Nephron progenitor cell (in vitro differentiated cells): ENCODE data around the gene SEMA7A.
"Not testable (repeated sequence)": the region's sequence is repeated elsewhere in the genome, so short reads cannot be mapped to it uniquely, and the experiment has no call there.

Experiments
- DNase-seq: peaks from one replicate; pipeline ENCODE4 v3.0.0; 2021
- H3K27ac Mint-ChIP-seq: 2 replicates; pipeline ENCODE4 v1.8.0; 2021; ENCODE audit warnings: mild to moderate bottlenecking, moderate library complexity, mixed read lengths
- H3K27me3 Mint-ChIP-seq: 2 replicates; pipeline ENCODE4 v1.8.0; 2021; ENCODE audit warnings: mild to moderate bottlenecking, low read depth, mixed read lengths; ENCODE audit not compliant: poor library complexity
- H3K36me3 Mint-ChIP-seq: 2 replicates; pipeline ENCODE4 v1.8.0; 2021; ENCODE audit warnings: low read depth, mixed read lengths
- H3K4me1 Mint-ChIP-seq: 2 replicates; pipeline ENCODE4 v1.8.0; 2021; ENCODE audit warnings: mixed read lengths
- H3K4me3 Mint-ChIP-seq: 2 replicates; pipeline ENCODE4 v1.8.0; 2021; ENCODE audit warnings: mild to moderate bottlenecking, moderate library complexity, mixed read lengths
- H3K9me3 Mint-ChIP-seq: 2 replicates; pipeline ENCODE4 v1.8.0; 2021; ENCODE audit warnings: mild to moderate bottlenecking, moderate library complexity, mixed read lengths
- CTCF ChIP-seq: fragments of 200-600 bp; sonication (generic); IDR thresholded peaks from 2 replicates; pipeline ENCODE4 v1.5.0; 2021; ENCODE audit warnings: antibody characterized with exemption

The SEMA7A gene

GRCh38 chr15:74393423-74393822, 40.3 kb downstream of the SEMA7A start:
- no peaks in the 10 kb centered on the region for H3K9me3 Mint-ChIP-seq
- no peak for TF ChIP-seq CTCF
- DNase-seq = no peak
- H3K27me3 Mint-ChIP-seq = peaks cover 9% of the 10 kb centered on the region
- peak overlapping the region; percentile 49 for H3K27ac Mint-ChIP-seq
- H3K4me1 Mint-ChIP-seq = peaks cover 76% of the 10 kb centered on the region
- H3K4me3 Mint-ChIP-seq = no peak overlapping the region
- no peaks in the 10 kb centered on the region for H3K36me3 Mint-ChIP-seq

GRCh38 chr15:74392902-74393301, 40.9 kb downstream of the SEMA7A start:
- H3K36me3 Mint-ChIP-seq = no peaks in the 10 kb centered on the region
- H3K9me3 Mint-ChIP-seq = no peaks in the 10 kb centered on the region
- DNase-seq = no peak
- peaks cover 76% of the 10 kb centered on the region for H3K4me1 Mint-ChIP-seq
- no peak for TF ChIP-seq CTCF
- no peak overlapping the region for H3K4me3 Mint-ChIP-seq
- no peak overlapping the region for H3K27ac Mint-ChIP-seq
- H3K27me3 Mint-ChIP-seq = peaks cover 9% of the 10 kb centered on the region

- TF ChIP-seq CTCF = no peak
- peaks cover 9% of the 10 kb centered on the region for H3K27me3 Mint-ChIP-seq
- peaks cover 76% of the 10 kb centered on the region for H3K4me1 Mint-ChIP-seq
- H3K36me3 Mint-ChIP-seq = no peaks in the 10 kb centered on the region
- H3K27ac Mint-ChIP-seq = no peak overlapping the region
- no peak for DNase-seq
- H3K9me3 Mint-ChIP-seq = no peaks in the 10 kb centered on the region
- H3K4me3 Mint-ChIP-seq = no peak overlapping the region
Measured at GRCh38 chr15:74392451-74392830, 41.3 kb downstream of the SEMA7A start.

- H3K27me3 Mint-ChIP-seq = peaks cover 9% of the 10 kb centered on the region
- no peaks in the 10 kb centered on the region for H3K36me3 Mint-ChIP-seq
- TF ChIP-seq CTCF = no peak
- H3K4me3 Mint-ChIP-seq = no peak overlapping the region
- peaks cover 77% of the 10 kb centered on the region for H3K4me1 Mint-ChIP-seq
- no peak for DNase-seq
- no peak overlapping the region for H3K27ac Mint-ChIP-seq
- H3K9me3 Mint-ChIP-seq = no peaks in the 10 kb centered on the region
Measured at GRCh38 chr15:74391582-74392450, 41.9 kb downstream of the SEMA7A start.

GRCh38 chr15:74390647-74391288, 43.0 kb downstream of the SEMA7A start:
- Mint-ChIP-seq H3K36me3 (no peaks in the 10 kb centered on the region), H3K27ac (no peak overlapping the region), H3K27me3 (peaks cover 9% of the 10 kb centered on the region), H3K4me1 (peaks cover 77% of the 10 kb centered on the region), H3K4me3 (no peak overlapping the region), H3K9me3 (no peaks in the 10 kb centered on the region)
- no peak for DNase-seq
- TF ChIP-seq CTCF = no peak

GRCh38 chr15:74390049-74390646, 43.6 kb downstream of the SEMA7A start:
- H3K4me1 Mint-ChIP-seq = peaks cover 76% of the 10 kb centered on the region
- not testable (repeated sequence) for H3K27ac Mint-ChIP-seq, H3K4me3 Mint-ChIP-seq, H3K9me3 Mint-ChIP-seq, H3K36me3 Mint-ChIP-seq, DNase-seq, H3K27me3 Mint-ChIP-seq
